ENCODE results near the gene MOGAT2. TPM values are rescaled to one million over a fixed set of nuclear protein-coding genes. Genes with fewer than 3 reads are reported as not detected.
"Not testable (repeated sequence)": the region's sequence is repeated elsewhere in the genome, so short reads cannot be mapped to it uniquely, and the experiment has no call there.

MOGAT2 gene
- total RNA-seq, result not detected

GRCh38 chr11:75717608-75718418 lies at the start of gene MOGAT2:
Gene MOGAT2, plus strand, starts transcription at chr11:75717838. Its CDS starts 51 bp downstream, at chr11:75717889.
- no peak for DNase-seq

- peak; percentile 62 for DNase-seq
These were observed 49.0 kb upstream of the MOGAT2 start, which contains the start of gene MAP6 for GRCh38 chr11:75668451-75669297. Gene MAP6, minus strand, starts transcription at chr11:75669038. Its CDS starts 669 bp downstream, at chr11:75668369.

GRCh38 chr11:75673977-75674582 lies 43.6 kb upstream of the MOGAT2 start:
- peak; percentile 13 for DNase-seq

- DNase-seq, result no peak
These were observed 40.4 kb upstream of the MOGAT2 start for GRCh38 chr11:75677275-75677674.

- DNase-seq, result no peak
These were observed 39.7 kb upstream of the MOGAT2 start for GRCh38 chr11:75677909-75678308.

- no peak for DNase-seq
These were observed 38.9 kb upstream of the MOGAT2 start for GRCh38 chr11:75678620-75679259.

GRCh38 chr11:75679566-75679965 lies 38.1 kb upstream of the MOGAT2 start:
- DNase-seq, result no peak

- not testable (repeated sequence) for DNase-seq
These were observed 33.8 kb upstream of the MOGAT2 start for GRCh38 chr11:75683856-75684255.

- no peak for DNase-seq
These were observed 27.6 kb upstream of the MOGAT2 start for GRCh38 chr11:75689863-75690609.

GRCh38 chr11:75691804-75692203 lies 25.8 kb upstream of the MOGAT2 start:
- DNase-seq, result no peak

- no peak for DNase-seq
These were observed 19.6 kb upstream of the MOGAT2 start for GRCh38 chr11:75697906-75698581.

GRCh38 chr11:75700940-75701339 lies 16.7 kb upstream of the MOGAT2 start:
- no peak for DNase-seq

- DNase-seq, result no peak
These were observed 13.9 kb upstream of the MOGAT2 start for GRCh38 chr11:75703695-75704237.

- DNase-seq, result no peak
These were observed 12.1 kb upstream of the MOGAT2 start for GRCh38 chr11:75705541-75705940.

GRCh38 chr11:75706260-75706729 lies 11.3 kb upstream of the MOGAT2 start:
- DNase-seq, result peak; percentile 84

GRCh38 chr11:75714211-75714610 lies 3.4 kb upstream of the MOGAT2 start:
- no peak for DNase-seq

- no peak for DNase-seq
These were observed 1.9 kb upstream of the MOGAT2 start for GRCh38 chr11:75715688-75716087.

- no peak for DNase-seq
These were observed 979 bp upstream of the MOGAT2 start for GRCh38 chr11:75716659-75717058.

- DNase-seq, result no peak
These were observed 1.0 kb downstream of the MOGAT2 start for GRCh38 chr11:75718419-75719339.

Data from tongue (tissue), 2 donors.